ENCODE measurements around the gene TAF11L11. TPM values are rescaled to one million over a fixed set of nuclear protein-coding genes. Genes with fewer than 3 reads are reported as not detected.
"Not testable (repeated sequence)": the region's sequence is repeated elsewhere in the genome, so short reads cannot be mapped to it uniquely, and the experiment has no call there.

The TAF11L11 gene
- total and polyA plus RNA-seq, 2 donors (not counting 1 experiment from before 2014, with no cell fraction given): not detected

DNA sequence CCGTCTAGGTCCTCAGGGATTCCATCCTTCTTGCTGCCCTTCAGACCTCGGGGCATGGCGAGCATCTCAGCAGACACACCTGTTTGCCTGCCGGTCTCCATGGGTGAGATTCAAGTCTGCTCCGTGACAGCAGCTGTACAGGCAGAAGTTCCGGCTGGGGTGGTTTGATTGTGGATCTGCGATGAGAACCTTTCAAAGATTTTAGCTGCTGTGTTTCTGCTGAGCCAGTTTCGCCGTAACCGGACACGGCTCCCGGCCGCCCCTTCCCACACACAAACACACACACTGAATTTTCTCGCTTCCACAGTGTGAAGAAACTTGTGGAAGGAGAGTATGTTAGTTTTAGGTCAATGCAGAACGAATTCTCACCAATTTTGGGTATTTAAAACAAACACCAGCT, 6.3 kb upstream of the TAF11L11 start, which contains the start of gene TAF11L10:
Gene TAF11L10, minus strand, starts transcription at position 101 of the 400 bp plus-strand sequence.
- H3K4me1 Mint-ChIP-seq; H3K4me3 ChIP-seq (ENCODE audit: control extremely low read depth in 1 of 5, extremely low read depth in 1 of 5, insufficient read depth in 1 of 5, low read depth in 2 of 5, low read length in 4 of 5); H2AFZ ChIP-seq (ENCODE audit: insufficient read depth, low read depth, low read length, poor library complexity, severe bottlenecking); H3K4me1 ChIP-seq (ENCODE audit: control insufficient read depth in 2 of 2, insufficient read depth in 2 of 2, low read length in 2 of 2); H3K27ac ChIP-seq (ENCODE audit: low read length in 2 of 2); intact Hi-C loops (cut with micrococcal nuclease); H3K27me3 ChIP-seq (replicated peaks in 1 of 4; ENCODE audit: control extremely low read depth in 1 of 4, control insufficient read depth in 3 of 4, insufficient read depth in 4 of 4, low read length in 3 of 4); H3K4me2 ChIP-seq (replicated peaks; ENCODE audit: low read depth, low read length, poor library complexity, severe bottlenecking); H3K9me3 Mint-ChIP-seq (ENCODE audit: insufficient read depth); H4K20me1 ChIP-seq (ENCODE audit: control insufficient read depth, insufficient read depth, low read length, poor library complexity, severe bottlenecking); H3K4me3 Mint-ChIP-seq; CTCF ChIA-PET; POLR2A ChIA-PET; H3K36me3 ChIP-seq (replicated peaks in 1 of 2; ENCODE audit: control extremely low read depth in 1 of 2, control insufficient read depth in 1 of 2, extremely low read depth in 1 of 2, insufficient read depth in 2 of 2, low read length in 1 of 2); H3K27ac Mint-ChIP-seq; DNase-seq; H3K79me2 ChIP-seq (ENCODE audit: control insufficient read depth, insufficient read depth, low read length); H3K27me3 Mint-ChIP-seq; ATAC-seq (ENCODE audit: low read depth); H3K9ac ChIP-seq (ENCODE audit: low read length); H3K9me3 ChIP-seq (ENCODE audit: control extremely low read depth in 1 of 3, control insufficient read depth in 2 of 3, insufficient read depth in 1 of 3, low read length in 2 of 3): not testable (repeated sequence)
- no CpG with 5 or more reads among the region's 15 CpGs for WGBS (ENCODE audit: insufficient coverage)

DNA sequence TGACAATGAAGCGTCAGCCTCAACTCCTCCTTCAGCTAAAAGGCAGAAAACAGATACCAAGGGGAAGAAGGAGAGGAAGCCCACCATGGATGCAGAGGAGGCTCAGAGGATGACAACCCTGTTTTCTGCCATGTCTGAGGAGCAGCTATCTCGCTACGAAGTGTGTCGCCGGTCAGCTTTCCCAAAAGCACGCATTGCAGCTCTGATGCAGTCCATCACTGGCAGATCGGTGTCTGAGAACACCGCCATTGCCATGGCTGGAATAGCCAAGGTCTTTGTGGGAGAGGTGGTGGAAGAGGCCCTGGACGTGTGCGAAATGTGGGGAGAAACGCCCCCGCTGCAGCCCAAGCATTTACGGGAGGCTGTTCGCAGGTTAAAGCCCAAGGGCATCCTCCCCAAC, 968 bp downstream of the TAF11L11 start:
- Histone ChIP-seq H3K9me3 (ENCODE audit: control extremely low read depth in 1 of 3, control insufficient read depth in 2 of 3, insufficient read depth in 1 of 3, low read length in 2 of 3) (no peaks in the 10 kb centered on the region), H2AFZ (ENCODE audit: insufficient read depth, low read depth, low read length, poor library complexity, severe bottlenecking) (no peak overlapping the region), H3K27me3 (replicated peaks in 1 of 4; ENCODE audit: control extremely low read depth in 1 of 4, control insufficient read depth in 3 of 4, insufficient read depth in 4 of 4, low read length in 3 of 4) (no peaks in the 10 kb centered on the region), H3K79me2 (ENCODE audit: control insufficient read depth, insufficient read depth, low read length) (no peaks in the 10 kb centered on the region), H3K36me3 (replicated peaks in 1 of 2; ENCODE audit: control extremely low read depth in 1 of 2, control insufficient read depth in 1 of 2, extremely low read depth in 1 of 2, insufficient read depth in 2 of 2, low read length in 1 of 2) (no peaks in the 10 kb centered on the region), H4K20me1 (ENCODE audit: control insufficient read depth, insufficient read depth, low read length, poor library complexity, severe bottlenecking) (no peaks in the 10 kb centered on the region), H3K4me3 (ENCODE audit: control extremely low read depth in 1 of 5, extremely low read depth in 1 of 5, insufficient read depth in 1 of 5, low read depth in 2 of 5, low read length in 4 of 5) (no peak overlapping the region), H3K9ac (ENCODE audit: low read length) (no peak overlapping the region), H3K27ac (ENCODE audit: low read length in 2 of 2) (no peak overlapping the region), H3K4me1 (ENCODE audit: control insufficient read depth in 2 of 2, insufficient read depth in 2 of 2, low read length in 2 of 2) (no peaks in the 10 kb centered on the region), H3K4me2 (replicated peaks; ENCODE audit: low read depth, low read length, poor library complexity, severe bottlenecking) (no peak overlapping the region)
- no peak for TF ChIP-seq EZH2 (IDR thresholded peaks at IDR 0.05; ENCODE audit: borderline replicate concordance, insufficient read depth, low read depth, low read length, poor library complexity, severe bottlenecking)
- TF ChIP-seq, protein P1, sequence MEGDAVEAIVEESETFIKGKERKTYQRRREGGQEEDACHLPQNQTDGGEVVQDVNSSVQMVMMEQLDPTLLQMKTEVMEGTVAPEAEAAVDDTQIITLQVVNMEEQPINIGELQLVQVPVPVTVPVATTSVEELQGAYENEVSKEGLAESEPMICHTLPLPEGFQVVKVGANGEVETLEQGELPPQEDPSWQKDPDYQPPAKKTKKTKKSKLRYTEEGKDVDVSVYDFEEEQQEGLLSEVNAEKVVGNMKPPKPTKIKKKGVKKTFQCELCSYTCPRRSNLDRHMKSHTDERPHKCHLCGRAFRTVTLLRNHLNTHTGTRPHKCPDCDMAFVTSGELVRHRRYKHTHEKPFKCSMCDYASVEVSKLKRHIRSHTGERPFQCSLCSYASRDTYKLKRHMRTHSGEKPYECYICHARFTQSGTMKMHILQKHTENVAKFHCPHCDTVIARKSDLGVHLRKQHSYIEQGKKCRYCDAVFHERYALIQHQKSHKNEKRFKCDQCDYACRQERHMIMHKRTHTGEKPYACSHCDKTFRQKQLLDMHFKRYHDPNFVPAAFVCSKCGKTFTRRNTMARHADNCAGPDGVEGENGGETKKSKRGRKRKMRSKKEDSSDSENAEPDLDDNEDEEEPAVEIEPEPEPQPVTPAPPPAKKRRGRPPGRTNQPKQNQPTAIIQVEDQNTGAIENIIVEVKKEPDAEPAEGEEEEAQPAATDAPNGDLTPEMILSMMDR (IDR thresholded peaks at IDR 0.05): no peak
- no peaks in the 10 kb centered on the region for H3K4me1 Mint-ChIP-seq
- intact Hi-C loops (cut with micrococcal nuclease): no loop called here
- H3K27me3 Mint-ChIP-seq: no peaks in the 10 kb centered on the region
- H3K27ac Mint-ChIP-seq: no peak overlapping the region
- WGBS (ENCODE audit: insufficient coverage): 100% methylated on average over 5 of the region's 14 CpGs
- peaks cover 2% of the 10 kb centered on the region for H3K9me3 Mint-ChIP-seq (ENCODE audit: insufficient read depth)
- DNase-seq (no peak), ATAC-seq (ENCODE audit: low read depth) (no peak)
- no peak overlapping the region for H3K4me3 Mint-ChIP-seq
- ChIA-PET POLR2A (no interaction called here), CTCF (no interaction called here)

DNA sequence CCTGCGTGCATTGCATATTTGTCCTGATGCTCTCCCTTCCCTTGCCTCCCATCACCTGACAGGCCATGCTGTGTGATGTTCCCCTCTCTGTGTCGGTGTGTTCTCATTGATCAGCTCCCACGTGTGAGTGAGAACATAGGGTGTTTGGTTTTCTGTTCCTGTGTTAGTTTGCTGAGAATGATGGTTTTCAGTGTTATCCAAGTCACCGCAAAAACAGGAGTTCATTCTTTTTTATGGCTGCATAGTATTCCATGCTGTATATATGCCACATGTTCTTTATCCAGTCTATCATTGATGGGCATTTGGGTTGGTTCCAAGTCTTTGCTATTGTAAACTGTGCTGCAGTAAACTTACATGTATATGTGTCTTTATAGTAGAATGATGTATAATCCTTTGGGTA, 3.5 kb downstream of the TAF11L11 start:
- DNase-seq; H3K4me1 ChIP-seq (ENCODE audit: control insufficient read depth in 2 of 2, insufficient read depth in 2 of 2, low read length in 2 of 2); H3K27me3 Mint-ChIP-seq; CTCF ChIA-PET; H4K20me1 ChIP-seq (ENCODE audit: control insufficient read depth, insufficient read depth, low read length, poor library complexity, severe bottlenecking); ATAC-seq (ENCODE audit: low read depth); H3K4me1 Mint-ChIP-seq; H3K9me3 ChIP-seq (ENCODE audit: control extremely low read depth in 1 of 3, control insufficient read depth in 2 of 3, insufficient read depth in 1 of 3, low read length in 2 of 3); H3K36me3 ChIP-seq (replicated peaks in 1 of 2; ENCODE audit: control extremely low read depth in 1 of 2, control insufficient read depth in 1 of 2, extremely low read depth in 1 of 2, insufficient read depth in 2 of 2, low read length in 1 of 2); intact Hi-C loops (cut with micrococcal nuclease); H3K27ac ChIP-seq (ENCODE audit: low read length in 2 of 2); H3K9ac ChIP-seq (ENCODE audit: low read length); POLR2A ChIA-PET; H2AFZ ChIP-seq (ENCODE audit: insufficient read depth, low read depth, low read length, poor library complexity, severe bottlenecking); H3K4me2 ChIP-seq (replicated peaks; ENCODE audit: low read depth, low read length, poor library complexity, severe bottlenecking); H3K9me3 Mint-ChIP-seq (ENCODE audit: insufficient read depth); H3K4me3 ChIP-seq (ENCODE audit: control extremely low read depth in 1 of 5, extremely low read depth in 1 of 5, insufficient read depth in 1 of 5, low read depth in 2 of 5, low read length in 4 of 5); H3K27me3 ChIP-seq (replicated peaks in 1 of 4; ENCODE audit: control extremely low read depth in 1 of 4, control insufficient read depth in 3 of 4, insufficient read depth in 4 of 4, low read length in 3 of 4); H3K4me3 Mint-ChIP-seq; H3K27ac Mint-ChIP-seq; H3K79me2 ChIP-seq (ENCODE audit: control insufficient read depth, insufficient read depth, low read length): not testable (repeated sequence)
- 80% methylated on average over 1 of the region's 4 CpGs for WGBS (ENCODE audit: insufficient coverage)

All from B cell (primary cell).